Vagina (tissue), 2 donors: ENCODE measurements around the gene SLC9A5. TPM values are rescaled to one million over a fixed set of nuclear protein-coding genes. Genes with fewer than 3 reads are reported as not detected.

ENCODE experiments used
- DNase-seq, 2 donors: peaks; one replicate each; pipeline ENCODE4 v3.0.0-alpha.2; 2017; ENCODE audit errors: extremely low spot score in 2 of 2
- H3K27ac ChIP-seq: fragments of 200-600 bp; sonication (generic); one replicate; pipeline ENCODE4 v1.5.1; 2019
- H3K27me3 ChIP-seq: fragments of 200-600 bp; sonication (generic); one replicate; pipeline ENCODE4 v1.5.1; 2019
- H3K36me3 ChIP-seq, 2 donors: fragments of 200-600 bp; sonication (generic); one replicate each; pipeline ENCODE4 v1.5.1; 2017 to 2019
- H3K4me1 ChIP-seq: fragments of 200-600 bp; sonication (generic); one replicate; pipeline ENCODE4 v1.5.1; 2019
- H3K4me3 ChIP-seq, 2 donors: fragments of 200-600 bp; sonication (generic); 1 replicate in 1 of 2; 2 replicates in 1 of 2; pipeline ENCODE4 v1.5.1; 2016 to 2019
- H3K9me3 ChIP-seq: fragments of 200-600 bp; sonication (generic); one replicate; pipeline ENCODE4 v1.5.1; 2019
- CTCF ChIP-seq, 3 experiments: fragments of 450-650 bp in 2 of 3; fragments of 200-600 bp in 1 of 3; sonication (generic) in 1 of 3; IDR thresholded peaks; one replicate each; pipeline ENCODE4 v1.5.1; 2017 to 2019; ENCODE audit warnings: antibody characterized with exemption in 3 of 3, mild to moderate bottlenecking in 2 of 3, moderate library complexity in 2 of 3
- POLR2A ChIP-seq, 2 donors: fragments of 450-650 bp; IDR thresholded peaks; one replicate each; pipeline ENCODE4 v1.6.1; 2017; ENCODE audit warnings: antibody characterized with exemption in 2 of 2, mild to moderate bottlenecking in 2 of 2, moderate library complexity in 2 of 2
- POLR2AphosphoS5 ChIP-seq, 2 donors: sonication (generic); formaldehyde crosslinking; IDR thresholded peaks; one replicate each; pipeline ENCODE4 v1.9.0; 2017; ENCODE audit warnings: antibody characterized with exemption in 2 of 2, mild to moderate bottlenecking in 2 of 2, low read depth in 1 of 2; ENCODE audit not compliant: insufficient read depth in 1 of 2
- intact Hi-C: fragments of 100-400 bp; cut with DNase I; formaldehyde crosslinking; loops from one replicate; pipeline ENCODE4 v1.15.1; 2023
- total RNA-seq: library from RNA; depleted of rRNA; stranded (reverse); fragments of >200 nt; gene quantifications from one replicate; pipeline ENCODE4 v1.2.3, GENCODE V29; 2016

SLC9A5 gene
- total RNA-seq, 1 donor from 2014 or later = 0.49 TPM

GRCh38 chr16:67238806-67239470 lies 9.8 kb upstream of the SLC9A5 start:
- intact Hi-C loops = no loop called here
- Histone ChIP-seq H3K4me1 (peaks cover 5% of the 10 kb centered on the region), H3K9me3 (no peaks in the 10 kb centered on the region), H3K36me3 (peaks cover 0 to 38% of the 10 kb centered on the region in 2 donors), H3K27ac (no peak overlapping the region), H3K4me3 (no peak overlapping the region), H3K27me3 (no peaks in the 10 kb centered on the region)
- TF ChIP-seq POLR2AphosphoS5 (IDR thresholded peaks at IDR 0.05; ENCODE audit: insufficient read depth in 1 of 2, low read depth in 1 of 2) (no peak), CTCF (IDR thresholded peaks at IDR 0.05) (no peak), POLR2A (IDR thresholded peaks at IDR 0.05) (no peak)
- no peak for DNase-seq

GRCh38 chr16:67240506-67240905 lies 8.3 kb upstream of the SLC9A5 start:
- intact Hi-C loops = no loop called here
- no peak overlapping the region for H3K27ac ChIP-seq

GRCh38 chr16:67241008-67241900 lies 7.5 kb upstream of the SLC9A5 start:
- no peak for DNase-seq
- TF ChIP-seq CTCF (IDR thresholded peaks at IDR 0.05) (no peak), POLR2AphosphoS5 (IDR thresholded peaks at IDR 0.05; ENCODE audit: insufficient read depth in 1 of 2, low read depth in 1 of 2) (no peak), POLR2A (IDR thresholded peaks at IDR 0.05) (no peak)
- intact Hi-C loops = no loop called here
- H3K27me3 ChIP-seq = no peaks in the 10 kb centered on the region
- H3K27ac ChIP-seq = peak overlapping the region; percentile 63
- no peaks in the 10 kb centered on the region for H3K9me3 ChIP-seq
- peaks cover 28% of the 10 kb centered on the region for H3K4me1 ChIP-seq
- H3K36me3 ChIP-seq = peaks cover 0 to 22% of the 10 kb centered on the region in 2 donors
- no peak overlapping the region for H3K4me3 ChIP-seq

More at GRCh38 chr16:67240506-67240905, 8.3 kb upstream of the SLC9A5 start:
- Histone ChIP-seq H3K36me3 (peaks cover 0 to 29% of the 10 kb centered on the region in 2 donors), H3K4me1 (peaks cover 21% of the 10 kb centered on the region), H3K27me3 (no peaks in the 10 kb centered on the region), H3K4me3 (no peak overlapping the region), H3K9me3 (no peaks in the 10 kb centered on the region)
- TF ChIP-seq CTCF (IDR thresholded peaks at IDR 0.05) (no peak), POLR2A (IDR thresholded peaks at IDR 0.05) (no peak)
- no peak for DNase-seq

DNA sequence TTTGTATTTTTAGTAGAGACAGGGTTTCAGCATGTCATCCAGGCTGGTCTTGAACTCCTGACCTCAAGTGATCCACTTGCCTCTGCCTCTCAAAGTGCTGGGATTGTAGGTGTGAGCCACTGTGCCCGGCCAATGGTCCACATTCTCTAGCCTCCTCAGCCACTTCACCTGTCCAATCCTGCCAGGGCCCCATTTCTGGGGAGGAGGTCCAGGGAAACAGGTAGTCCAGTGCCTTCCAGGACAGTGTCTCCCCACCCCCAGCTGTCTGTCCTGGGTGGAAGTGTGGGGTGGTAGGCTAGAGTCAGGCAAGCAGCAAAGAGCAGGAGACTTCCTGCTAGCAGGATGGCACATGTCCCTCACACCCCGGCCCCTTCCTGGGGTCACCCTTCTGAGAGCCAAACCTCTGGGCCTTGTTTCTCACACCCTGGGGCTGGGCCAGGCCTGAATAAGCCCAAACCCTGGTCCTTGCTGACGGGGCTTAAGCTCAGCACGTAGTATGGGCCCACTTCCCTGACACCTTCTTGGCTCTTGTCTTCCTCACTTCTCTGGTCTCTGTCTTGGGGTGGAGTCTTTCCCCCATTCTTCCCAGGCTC lies 6.5 kb upstream of the SLC9A5 start:
- DNase-seq = no peak
- no peaks in the 10 kb centered on the region for H3K9me3 ChIP-seq
- peaks cover 37% of the 10 kb centered on the region for H3K4me1 ChIP-seq
- H3K36me3 ChIP-seq = peaks cover 0 to 12% of the 10 kb centered on the region in 2 donors
- TF ChIP-seq POLR2A (IDR thresholded peaks at IDR 0.05) (no peak), POLR2AphosphoS5 (IDR thresholded peaks at IDR 0.05; ENCODE audit: insufficient read depth in 1 of 2, low read depth in 1 of 2) (no peak), CTCF (IDR thresholded peaks at IDR 0.05) (no peak)
- no peaks in the 10 kb centered on the region for H3K27me3 ChIP-seq
- intact Hi-C loops = no loop called here
- H3K27ac ChIP-seq = peak overlapping the region; percentile 6
- no peak overlapping the region for H3K4me3 ChIP-seq
